ENCODE measurements around the gene CDH4. TPM values are rescaled to one million over a fixed set of nuclear protein-coding genes. Genes with fewer than 3 reads are reported as not detected.

Gene CDH4
- total RNA-seq, 1 donor from 2014 or later, result under 0.01 TPM

DNA sequence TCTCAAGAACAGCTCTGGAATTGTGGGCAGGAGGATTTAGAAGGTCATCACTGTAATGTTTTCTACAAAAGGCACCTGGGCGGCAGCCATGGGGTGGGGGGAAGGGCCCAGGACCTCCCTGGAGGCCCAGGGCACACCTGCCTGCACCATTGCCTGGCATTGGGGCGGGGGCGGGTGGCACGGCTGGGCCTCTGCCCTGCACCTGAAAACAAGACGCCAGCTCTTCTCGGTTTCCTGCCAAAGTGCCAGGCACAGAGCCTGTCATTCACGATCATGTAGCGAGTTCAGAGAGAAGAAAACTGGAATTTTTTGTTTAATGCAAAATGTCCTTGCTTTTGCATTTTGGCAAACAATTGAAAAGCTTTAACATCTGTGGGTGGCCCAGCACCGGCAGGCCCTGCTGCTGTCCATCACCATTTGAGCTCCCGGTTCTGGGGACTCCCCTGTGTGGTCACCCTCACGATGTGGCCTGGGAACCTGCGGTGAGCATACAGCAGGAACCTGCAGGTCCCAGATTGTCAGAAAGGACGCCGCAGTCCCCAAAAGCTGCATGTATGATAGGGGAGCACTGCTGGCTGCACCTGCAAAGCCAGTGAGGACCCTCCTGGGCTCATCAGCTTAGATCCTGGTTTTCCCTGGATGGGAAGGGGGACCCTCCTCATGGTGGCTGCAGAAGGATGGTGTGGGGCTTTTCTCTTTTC lies 262.9 kb downstream of the CDH4 start:
- DNase-seq (ENCODE audit: low read depth in 2 of 2), result no peak

DNA sequence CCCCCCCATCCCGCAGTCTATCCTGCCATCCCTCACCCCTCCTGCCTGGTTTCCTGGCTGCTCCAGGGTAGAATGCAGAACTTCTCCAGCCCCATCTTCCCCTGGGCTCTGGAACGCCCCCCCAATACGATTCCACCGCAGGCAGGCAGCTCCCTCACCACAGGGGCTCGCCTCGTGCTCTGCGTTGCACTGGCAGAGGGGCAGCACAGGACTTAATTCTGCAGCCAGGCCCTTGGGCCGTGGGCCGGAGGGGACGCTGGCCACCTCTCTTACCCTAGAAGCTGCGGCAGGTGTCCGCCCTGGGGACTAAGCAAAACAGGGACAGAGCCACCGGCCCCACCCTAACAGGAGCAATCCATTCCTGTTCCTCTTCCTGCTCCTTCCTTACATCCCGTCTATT lies 263.9 kb downstream of the CDH4 start:
- no peak for DNase-seq (ENCODE audit: low read depth in 2 of 2)

DNA sequence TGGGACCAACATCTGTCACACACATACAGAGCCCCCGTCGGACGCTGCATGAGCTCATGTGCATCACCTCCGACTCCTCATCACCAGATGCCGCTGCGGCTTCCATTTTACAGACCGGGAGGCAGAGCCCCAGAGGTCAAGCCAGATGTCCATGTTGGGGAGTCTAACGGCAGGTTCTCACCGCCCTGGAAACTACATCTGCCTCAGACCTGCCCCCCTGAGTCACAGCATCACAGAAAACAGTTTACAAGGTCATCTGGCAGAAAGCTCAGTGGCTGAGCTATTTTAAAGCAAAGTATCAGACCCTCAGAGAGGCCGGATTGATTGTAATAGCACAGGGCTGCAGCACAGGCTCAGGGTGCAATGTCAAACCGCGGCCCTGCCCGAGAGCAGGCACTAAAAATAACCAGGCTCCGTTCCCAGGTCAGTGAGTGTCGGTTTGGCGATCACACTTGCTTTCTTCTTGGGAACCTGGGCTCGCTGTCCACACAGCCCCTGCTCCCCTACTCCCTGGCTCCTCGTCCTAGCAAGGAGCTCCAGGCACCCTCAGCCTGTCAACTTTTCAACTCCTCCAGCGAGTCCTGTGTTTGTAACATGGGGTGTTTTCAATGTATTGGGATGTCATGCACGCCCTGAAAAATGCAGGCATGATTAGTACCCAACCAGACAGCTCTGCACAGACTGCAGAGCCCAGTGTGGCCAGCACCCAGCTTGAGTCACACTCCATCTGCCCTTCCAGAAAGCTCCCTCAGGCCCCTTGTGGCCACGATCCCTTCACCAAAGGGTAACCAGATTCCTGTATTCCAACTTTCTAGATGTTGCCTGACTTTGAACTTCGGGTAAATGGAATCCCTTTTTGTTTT lies 264.5 kb downstream of the CDH4 start:
- no peak for DNase-seq (ENCODE audit: low read depth in 2 of 2)

DNA sequence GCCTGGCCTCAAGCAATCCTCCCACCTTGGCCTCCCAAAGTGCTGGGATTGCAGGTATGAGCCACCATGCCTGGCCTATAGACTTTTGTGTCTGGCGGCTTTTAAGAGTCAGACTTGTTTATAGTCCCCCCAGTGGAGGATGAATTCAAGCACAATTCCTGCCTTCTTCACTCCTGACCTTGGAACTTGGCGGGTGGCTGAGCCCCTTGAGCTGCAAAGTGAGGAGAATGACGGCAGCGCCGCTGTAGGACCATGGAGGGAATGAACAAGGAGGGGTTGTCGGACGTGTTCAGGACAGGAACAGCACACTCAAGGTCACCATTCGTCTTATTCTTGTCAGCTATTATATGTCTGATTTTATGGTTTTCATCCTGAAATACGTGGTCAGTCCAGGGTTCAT lies 265.4 kb downstream of the CDH4 start:
- DNase-seq (ENCODE audit: low read depth in 2 of 2), result no peak

DNA sequence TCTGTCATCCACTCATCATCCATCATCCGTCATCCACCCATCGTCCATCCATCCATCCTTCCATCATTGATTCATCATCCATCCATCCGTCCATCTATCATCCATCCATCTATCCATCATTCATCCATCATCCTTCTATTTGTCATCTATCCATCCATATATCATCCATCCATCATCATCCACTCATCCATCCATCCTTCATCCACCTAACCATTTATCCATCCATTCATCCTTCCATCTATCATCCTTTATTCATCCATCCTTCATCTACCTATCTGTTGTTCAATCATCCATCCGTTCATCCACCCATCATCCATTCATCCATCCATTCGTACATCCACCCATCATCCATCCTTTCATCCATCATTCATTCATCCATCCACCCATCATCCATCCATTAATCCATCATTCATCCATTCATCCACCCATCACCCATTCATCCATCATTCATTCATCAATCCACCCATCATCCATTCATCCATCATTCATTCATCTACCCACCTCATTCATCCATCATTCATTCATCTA lies 266.4 kb downstream of the CDH4 start:
- no peak for DNase-seq (ENCODE audit: low read depth in 2 of 2)

DNA sequence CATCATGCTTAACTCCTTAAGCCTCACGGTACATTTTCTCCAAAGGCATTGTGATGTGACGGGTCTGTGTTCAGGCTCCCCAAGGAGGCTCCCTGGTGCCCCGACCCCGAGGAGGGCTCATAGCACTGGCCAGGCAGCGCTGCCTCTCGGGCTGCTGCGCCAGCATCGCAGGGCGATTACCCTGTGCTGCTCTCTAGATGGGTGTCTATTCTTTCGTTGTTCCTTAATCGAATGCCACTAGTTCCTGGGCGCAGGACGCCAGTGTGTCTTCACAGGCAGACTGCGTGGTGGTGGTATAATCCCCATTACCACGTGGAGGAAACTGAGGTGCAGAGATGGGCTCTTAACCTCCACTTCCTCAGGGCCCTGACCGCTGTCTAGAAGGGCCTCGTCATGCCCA lies 267.4 kb downstream of the CDH4 start:
- no peak for DNase-seq (ENCODE audit: low read depth in 2 of 2)

DNA sequence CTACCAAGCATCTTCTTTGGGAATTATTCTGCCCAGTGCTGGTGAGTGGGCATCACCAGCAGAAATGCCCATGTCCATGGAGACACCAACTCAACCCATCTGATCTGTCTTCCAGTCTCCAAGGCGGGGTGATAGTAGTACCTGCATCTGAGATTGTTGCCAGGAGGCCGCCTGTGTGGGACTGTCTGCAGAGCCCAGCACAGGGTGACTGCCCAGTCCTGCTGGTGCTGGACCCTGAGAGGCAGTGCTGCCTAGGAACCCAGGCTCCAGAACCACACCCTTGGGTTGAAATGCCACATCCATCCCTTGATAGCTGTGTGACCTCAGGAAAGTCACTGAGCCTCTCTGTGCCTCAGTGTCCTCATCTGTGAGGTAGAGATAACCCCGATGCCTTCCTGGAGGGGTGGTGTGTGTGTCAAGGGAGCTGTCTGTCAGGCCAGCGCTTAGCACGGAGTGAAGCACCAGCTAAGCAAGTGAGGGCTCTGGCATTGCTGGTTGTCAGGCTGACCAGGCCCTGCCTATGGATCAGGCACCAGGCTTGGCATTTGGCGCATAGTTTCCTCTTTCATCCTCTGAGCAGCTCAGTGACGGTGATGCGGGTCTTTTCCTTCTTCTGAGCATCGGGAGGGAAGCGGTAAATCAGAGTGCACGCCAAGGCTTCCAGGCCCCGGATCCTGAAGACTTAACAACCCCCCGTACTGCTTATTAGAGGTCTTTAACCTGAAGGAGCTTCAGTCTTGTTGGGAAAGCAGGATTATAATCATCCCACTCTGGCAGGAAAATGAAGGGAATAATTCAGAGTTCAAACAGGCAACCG lies 268.2 kb downstream of the CDH4 start:
- DNase-seq (ENCODE audit: low read depth in 2 of 2), result no peak

DNA sequence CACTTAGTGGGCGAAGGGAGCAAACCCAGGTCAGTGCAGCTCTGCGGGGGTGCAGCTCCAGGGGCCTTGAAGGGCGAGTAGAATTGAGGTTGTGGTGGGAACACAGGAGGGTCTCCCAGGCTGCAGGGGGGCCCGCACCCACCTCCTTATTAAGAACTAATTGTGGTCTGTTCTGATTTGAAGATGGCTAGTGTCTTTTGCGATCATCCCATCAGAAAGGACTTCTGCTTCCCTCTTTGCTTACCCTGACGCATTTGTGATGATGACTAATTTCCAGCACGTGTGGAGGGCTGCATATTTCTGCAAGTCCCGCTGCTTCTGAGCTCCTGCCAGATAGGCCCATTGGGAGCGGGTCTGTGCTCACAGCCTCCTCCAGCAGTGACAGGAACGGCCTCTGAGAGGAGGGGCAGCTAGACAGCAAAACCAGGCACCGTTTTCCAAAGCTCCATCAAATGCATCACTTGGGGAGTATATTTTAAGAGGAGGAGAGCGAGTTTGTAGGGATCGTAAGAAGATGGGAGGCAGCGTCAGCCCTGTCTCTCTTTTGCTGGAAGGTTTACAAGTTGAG lies 268.9 kb downstream of the CDH4 start:
- DNase-seq (ENCODE audit: low read depth in 2 of 2), result peak in 1 of 2 donors; percentile 11

DNA sequence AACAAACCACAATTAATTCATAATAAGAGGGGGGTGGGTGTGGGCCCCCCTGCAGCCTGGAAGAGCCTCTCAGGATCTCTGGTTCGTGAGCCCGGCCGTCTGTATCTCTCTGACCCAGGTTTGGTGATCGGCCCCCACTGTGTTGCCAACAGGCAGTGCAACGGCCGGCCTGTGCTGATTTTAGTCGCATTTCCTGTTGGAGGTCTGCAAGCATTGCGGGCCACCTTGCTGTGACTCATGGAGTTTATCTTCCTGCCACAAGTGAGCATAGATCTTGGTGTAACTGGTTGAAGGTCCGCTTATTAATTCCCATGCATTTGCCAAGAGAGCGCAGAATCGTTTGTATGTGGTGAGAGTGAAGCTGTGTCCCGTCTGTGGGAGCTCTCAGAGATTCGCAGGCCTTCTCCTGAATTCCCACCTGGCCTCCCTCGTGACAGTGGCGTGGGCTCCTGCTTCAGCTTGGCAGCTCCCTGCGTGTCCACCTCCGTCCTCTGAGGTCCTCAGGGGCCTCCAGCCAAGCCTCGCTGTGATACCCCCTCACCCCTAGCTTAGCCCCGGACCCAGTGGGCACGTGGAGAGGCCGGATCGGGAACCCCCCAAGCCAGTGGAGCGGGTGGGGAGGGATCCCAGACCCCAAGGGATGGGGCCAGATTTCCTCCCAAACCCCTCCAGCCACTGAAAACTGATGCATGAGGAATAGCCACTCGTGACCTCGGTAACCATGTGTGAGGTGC lies 269.8 kb downstream of the CDH4 start:
- no peak for DNase-seq (ENCODE audit: low read depth in 2 of 2)

DNA sequence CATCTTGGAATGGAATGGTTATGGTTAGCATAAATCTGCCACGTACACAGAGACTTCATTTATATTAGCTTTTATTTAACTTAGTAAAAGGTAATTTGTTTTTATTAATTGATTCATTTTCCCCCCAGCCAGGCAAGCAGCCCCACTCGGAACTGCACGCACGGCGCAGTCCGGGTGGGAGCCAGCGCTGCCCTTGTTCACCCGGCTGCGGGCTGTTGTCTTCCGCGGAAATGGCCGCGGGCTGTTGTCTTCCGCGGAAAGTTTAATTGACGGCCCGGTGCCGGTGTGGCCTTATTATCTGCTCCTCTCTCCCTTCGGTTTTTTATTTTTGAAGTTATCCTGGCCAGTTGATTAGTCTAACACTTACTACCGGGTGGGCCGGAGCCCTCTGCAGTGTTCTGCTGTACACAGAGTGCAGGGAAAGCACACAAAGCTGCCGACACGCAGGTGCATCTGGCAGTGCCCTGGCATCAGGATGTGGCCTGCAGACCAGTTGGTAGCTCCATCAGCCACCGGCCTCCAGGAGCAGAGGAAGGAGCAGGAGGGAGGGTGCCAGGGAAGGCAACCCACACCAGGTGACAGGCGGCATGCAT lies 270.5 kb downstream of the CDH4 start:
- no peak for DNase-seq (ENCODE audit: low read depth in 2 of 2)

DNA sequence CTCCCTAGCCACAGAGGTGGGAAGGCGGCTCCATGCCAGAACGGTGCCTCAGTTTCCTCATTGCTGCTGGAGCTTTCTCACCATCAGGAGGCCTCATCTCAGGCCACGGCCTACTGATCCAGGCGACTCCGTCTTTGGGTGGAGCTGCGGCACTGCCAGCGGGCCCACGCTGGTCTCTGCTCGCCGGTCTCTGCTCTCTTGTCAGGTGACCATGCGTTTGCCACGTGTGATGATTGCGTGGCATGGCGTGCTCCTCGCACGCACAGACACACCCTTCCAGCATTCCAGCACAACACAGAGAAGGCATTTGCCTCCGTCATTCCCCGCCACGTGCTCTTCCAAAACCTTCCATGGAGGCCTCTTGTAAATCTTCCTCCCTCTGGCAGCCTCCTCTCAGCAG lies 271.1 kb downstream of the CDH4 start:
- no peak for DNase-seq (ENCODE audit: low read depth in 2 of 2)

DNA sequence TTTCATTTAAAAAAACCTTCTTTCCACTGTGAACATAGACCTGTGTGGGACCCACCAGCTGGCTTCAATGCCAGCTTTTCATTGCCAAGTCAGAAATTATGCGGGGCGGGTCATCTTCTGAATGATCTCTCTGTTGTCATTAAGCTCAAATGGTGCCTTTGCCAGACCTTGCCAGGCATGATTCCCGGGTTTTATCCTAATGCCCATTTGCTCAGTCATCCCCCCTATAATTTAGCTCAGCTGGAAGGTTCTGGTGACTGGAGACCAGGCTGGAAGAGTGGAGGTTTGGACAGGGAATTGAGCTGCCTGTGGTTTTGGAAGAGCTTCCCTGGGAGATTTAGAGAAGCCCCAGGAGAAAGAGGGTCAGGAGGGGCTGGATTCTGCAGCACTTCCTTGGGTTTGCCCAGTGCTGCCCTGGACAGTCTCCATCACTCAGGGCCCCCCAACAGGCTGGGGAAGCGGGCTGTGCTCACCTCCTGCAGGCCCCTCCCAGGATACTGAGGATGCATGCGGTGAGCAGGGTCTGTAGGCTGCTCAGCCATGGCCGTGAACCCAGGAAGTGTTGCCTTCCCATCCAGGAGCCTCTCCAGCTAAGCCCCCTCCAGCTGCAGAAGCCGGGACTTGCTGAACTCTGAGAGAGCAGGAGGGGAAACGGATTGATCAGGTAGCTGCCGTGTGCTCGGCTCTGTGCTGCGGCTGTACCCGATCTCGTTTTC lies 273.0 kb downstream of the CDH4 start:
- DNase-seq (ENCODE audit: low read depth in 2 of 2), result no peak

DNA sequence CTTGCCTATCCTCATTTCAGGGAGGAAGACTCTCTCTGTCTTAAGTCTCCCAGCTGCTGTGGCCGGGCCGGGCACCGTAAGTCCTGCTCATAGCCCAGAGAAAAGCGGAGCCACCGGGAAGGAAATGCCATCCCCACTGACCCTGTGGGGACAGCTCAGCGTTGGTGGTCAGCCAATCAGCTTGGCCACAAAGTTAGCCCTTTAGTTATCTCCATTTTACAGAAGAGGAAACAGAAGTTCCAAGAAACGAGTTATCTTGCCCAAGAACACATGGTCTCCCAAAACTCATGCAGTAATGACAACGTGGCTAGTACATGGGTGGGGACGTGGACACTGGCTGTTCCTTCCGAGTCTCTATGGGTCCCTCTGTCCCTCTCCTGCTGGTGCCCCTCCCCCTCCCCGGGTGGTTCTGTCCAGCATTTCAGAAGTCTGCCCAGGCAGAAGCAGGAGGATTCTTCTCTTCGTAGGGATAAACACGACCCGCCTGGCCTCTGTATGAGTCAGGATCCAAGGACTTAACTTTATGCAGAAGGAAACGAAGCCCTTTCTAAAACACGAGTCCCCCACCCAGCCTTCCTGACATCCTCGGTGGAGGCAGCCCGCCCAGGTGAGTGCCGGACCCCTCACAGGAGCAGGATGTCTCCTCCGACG lies 273.8 kb downstream of the CDH4 start:
- no peak for DNase-seq (ENCODE audit: low read depth in 2 of 2)

DNA sequence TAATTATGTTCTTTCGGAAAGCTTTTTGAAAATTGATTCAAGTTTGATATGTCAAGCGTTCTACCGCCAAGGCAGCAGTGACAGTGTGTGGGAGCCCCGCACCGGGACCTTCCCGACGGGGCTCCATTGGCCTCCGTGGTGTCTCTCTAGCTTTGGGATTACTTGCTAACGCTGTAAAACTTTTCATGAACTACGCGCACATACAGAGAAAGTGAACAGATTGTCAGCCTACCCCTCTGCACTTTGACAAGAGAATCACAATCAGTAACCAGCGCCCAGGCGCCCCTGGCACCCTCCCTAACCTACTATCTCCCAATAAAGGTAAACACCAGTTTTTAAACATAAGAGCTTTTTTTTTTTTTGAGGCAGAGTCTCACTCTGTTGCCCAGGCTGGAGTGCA lies 274.8 kb downstream of the CDH4 start:
- no peak for DNase-seq (ENCODE audit: low read depth in 2 of 2)

DNA sequence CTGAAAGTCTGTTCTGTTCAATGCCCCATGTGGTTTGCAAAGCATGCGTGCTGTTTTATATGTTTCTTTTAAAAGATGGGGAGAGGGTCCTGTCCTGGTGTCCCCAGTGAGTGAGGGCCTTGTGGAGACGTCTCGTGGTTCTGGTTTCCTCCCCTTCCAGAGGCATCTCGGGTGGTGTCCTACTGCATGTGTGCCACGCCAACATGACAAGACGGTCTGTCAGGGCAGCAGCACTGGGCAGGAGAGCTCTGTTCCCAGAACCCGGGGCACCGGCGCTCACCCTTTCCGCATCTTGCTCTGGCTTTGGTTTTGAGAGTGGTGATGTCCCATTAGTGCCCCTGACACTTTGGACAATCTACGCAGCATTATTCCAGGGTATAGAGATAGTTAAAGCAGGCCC lies 275.6 kb downstream of the CDH4 start:
- DNase-seq (ENCODE audit: low read depth in 2 of 2), result no peak

DNA sequence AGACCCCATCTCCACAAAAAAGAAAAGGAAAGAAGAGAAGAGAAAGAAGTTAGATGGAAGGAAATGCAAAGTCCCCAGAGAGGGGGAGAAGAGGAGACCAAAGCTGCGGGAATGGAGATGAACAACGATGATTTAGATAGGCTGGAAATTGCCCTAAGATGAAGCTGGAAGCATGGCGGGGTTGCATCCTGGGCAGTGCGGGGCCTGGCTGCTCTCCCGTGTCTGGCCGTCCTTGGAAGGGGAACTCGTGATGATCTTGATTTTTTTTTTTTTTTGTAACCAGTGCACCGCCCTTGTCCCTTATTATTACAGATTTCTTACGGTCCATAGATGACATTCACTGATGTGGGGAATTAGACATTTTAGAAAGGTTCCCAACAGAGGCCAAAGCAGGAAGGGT lies 276.5 kb downstream of the CDH4 start:
- DNase-seq (ENCODE audit: low read depth in 2 of 2), result no peak

DNA sequence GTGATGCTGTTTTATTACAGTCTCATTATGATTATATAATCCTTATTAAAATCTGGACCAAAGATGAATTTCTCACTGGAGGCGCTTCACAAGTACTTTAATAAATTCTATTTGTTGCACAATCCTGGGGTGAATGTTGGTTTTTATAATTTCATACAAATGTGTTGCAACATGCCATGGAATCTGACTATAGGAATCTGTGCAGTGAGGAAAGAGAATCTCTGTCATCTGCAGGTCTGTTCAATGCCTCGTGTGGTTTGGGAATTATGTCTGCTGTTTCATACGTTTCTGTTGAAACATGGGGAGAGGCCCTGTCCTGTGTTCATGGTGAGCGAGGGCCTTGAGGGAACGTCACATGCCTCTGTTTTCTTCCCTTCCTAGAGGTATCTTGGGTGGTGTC lies 277.3 kb downstream of the CDH4 start:
- no peak for DNase-seq (ENCODE audit: low read depth in 2 of 2)

DNA sequence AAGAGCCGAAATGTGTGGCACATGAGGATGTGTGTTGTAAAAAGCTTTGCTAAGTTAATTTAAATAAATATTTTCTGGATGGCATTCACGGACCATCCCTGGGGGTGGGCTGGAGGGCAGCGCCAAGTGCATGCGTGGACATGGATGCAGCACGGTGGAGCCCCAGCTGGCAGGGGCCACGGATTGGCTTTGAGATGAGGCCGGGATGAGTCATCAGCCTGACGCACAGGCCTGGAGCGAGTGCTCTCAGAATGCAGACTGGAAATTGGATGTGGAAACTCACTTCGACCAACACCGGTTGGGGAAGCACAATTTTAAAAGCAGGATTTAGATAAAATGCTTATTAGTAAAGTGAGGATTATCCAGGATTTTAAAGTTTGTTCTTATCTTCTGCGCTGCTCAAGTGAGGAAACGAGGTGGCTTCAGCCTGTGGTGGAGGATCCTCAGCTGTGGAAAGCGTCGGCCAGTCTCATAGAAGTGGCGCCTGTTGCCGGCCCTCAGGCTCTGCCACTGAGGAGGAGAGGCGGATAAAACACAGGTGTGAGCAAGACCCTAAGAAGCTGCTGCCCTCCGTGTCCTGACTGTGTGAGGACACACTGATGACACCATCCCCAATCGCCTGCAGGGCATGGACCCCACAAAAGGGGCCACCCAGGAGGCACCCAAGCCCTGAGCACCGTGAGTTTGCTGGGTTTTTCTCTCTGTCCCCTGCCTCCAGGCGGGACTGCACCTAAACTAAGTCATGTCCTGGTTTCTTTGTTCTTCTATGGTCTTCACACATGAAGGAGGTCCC lies 279.7 kb downstream of the CDH4 start:
- DNase-seq (ENCODE audit: low read depth in 2 of 2), result no peak

DNA sequence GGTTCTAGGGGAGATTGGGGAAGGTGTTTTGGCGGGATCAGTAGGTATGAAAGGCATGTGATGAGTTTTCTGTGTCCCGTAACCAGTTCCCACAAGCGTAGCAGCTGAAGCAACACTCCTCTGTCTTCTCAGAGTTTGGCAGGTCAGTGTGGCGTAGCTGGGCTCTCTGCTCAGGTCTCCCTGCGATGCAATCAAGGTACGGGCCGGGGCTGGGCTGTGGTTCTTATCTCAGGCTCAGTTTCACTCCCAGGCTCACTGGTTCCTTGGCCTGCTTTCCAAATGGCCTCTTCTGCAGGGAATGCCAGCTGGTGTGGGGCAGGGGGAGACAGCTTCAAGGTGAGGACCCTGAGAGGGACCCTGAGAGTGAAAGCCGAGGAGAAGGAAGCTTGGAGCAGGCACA lies 280.7 kb downstream of the CDH4 start:
- no peak for DNase-seq (ENCODE audit: low read depth in 2 of 2)
